Prostate gland (tissue), 2 donors: ENCODE data around the gene RNASE13.

Experiments
- CTCF ChIP-seq, 4 experiments: fragments of 200-600 bp in 2 of 4; fragments of 450-650 bp in 2 of 4; sonication (generic) in 2 of 4; IDR thresholded peaks; 1 replicate in 3 of 4; 2 replicates in 1 of 4; pipeline ENCODE4 v1.5.1; 2016 to 2019; ENCODE audit warnings: antibody characterized with exemption in 4 of 4, mild to moderate bottlenecking in 2 of 4, moderate library complexity in 2 of 4
- POLR2A ChIP-seq: fragments of 450-650 bp; IDR thresholded peaks from one replicate; pipeline ENCODE4 v1.6.1; 2016; ENCODE audit warnings: antibody characterized with exemption, mild to moderate bottlenecking

GRCh38 chr14:21022686-21023085, 11.9 kb downstream of the RNASE13 start:
- TF ChIP-seq CTCF (IDR thresholded peaks at IDR 0.05) (no peak), POLR2A (no peak)
